ENCODE results near the gene MRGPRD. TPM values are rescaled to one million over a fixed set of nuclear protein-coding genes. Genes with fewer than 3 reads are reported as not detected.

The MRGPRD gene
- total RNA-seq, 4 donors from 2014 or later = not detected

- Histone ChIP-seq H3K4me3 (replicated peaks in 1 of 3) (no peak overlapping the region), H3K9me3 (no peaks in the 10 kb centered on the region), H3K27ac (no peak overlapping the region), H3K4me1 (no peaks in the 10 kb centered on the region), H3K36me3 (no peaks in the 10 kb centered on the region), H3K27me3 (no peaks in the 10 kb centered on the region)
- no peak for TF ChIP-seq POLR2A (IDR thresholded peaks at IDR 0.05)
- no peak for TF ChIP-seq CTCF (IDR thresholded peaks at IDR 0.05)
- intact Hi-C loops (cut with DNase I) = no loop called here
- whole genome bisulfite sequencing, 2 donors = 83 to 90% methylated on average over 28 to 33 of the region's 33 CpGs
- no peak for DNase-seq
Observed at GRCh38 chr11:68979931-68980775, 633 bp downstream of the MRGPRD start.

GRCh38 chr11:68978931-68979594 lies 1.7 kb downstream of the MRGPRD start:
- no peaks in the 10 kb centered on the region for H3K9me3 ChIP-seq
- DNase-seq = no peak
- no peaks in the 10 kb centered on the region for H3K36me3 ChIP-seq
- no peak for TF ChIP-seq POLR2A (IDR thresholded peaks at IDR 0.05)
- intact Hi-C loops (cut with DNase I) = no loop called here
- no peaks in the 10 kb centered on the region for H3K27me3 ChIP-seq
- no peak overlapping the region for H3K27ac ChIP-seq
- no peaks in the 10 kb centered on the region for H3K4me1 ChIP-seq
- 72 to 76% methylated on average over 10 to 14 of the region's 15 CpGs for WGBS, 2 donors
- H3K4me3 ChIP-seq (replicated peaks in 1 of 3) = no peak overlapping the region

- H3K4me1 ChIP-seq = no peaks in the 10 kb centered on the region
- H3K9me3 ChIP-seq = no peaks in the 10 kb centered on the region
- H3K4me3 ChIP-seq (replicated peaks in 1 of 3) = no peak overlapping the region
- H3K27me3 ChIP-seq = no peaks in the 10 kb centered on the region
- no peak for DNase-seq
- no peak for TF ChIP-seq CTCF (IDR thresholded peaks at IDR 0.05)
- no peak for TF ChIP-seq POLR2A (IDR thresholded peaks at IDR 0.05)
- no peak overlapping the region for H3K27ac ChIP-seq
- WGBS, 2 donors = 67 to 81% methylated on average over 5 of the region's 5 CpGs
- intact Hi-C loops (cut with DNase I) = no loop called here
- H3K36me3 ChIP-seq = no peaks in the 10 kb centered on the region
Observed at GRCh38 chr11:68978626-68978930, 2.2 kb downstream of the MRGPRD start.

- no peak for DNase-seq
- Histone ChIP-seq H3K9me3 (no peaks in the 10 kb centered on the region), H3K27ac (no peak overlapping the region), H3K27me3 (no peaks in the 10 kb centered on the region), H3K4me3 (replicated peaks in 1 of 3) (no peak overlapping the region), H3K36me3 (no peaks in the 10 kb centered on the region), H3K4me1 (no peaks in the 10 kb centered on the region)
- intact Hi-C loops (cut with DNase I) = no loop called here
- no peak for TF ChIP-seq CTCF (IDR thresholded peaks at IDR 0.05)
- TF ChIP-seq POLR2A (IDR thresholded peaks at IDR 0.05) = no peak
- 77 to 78% methylated on average over 14 of the region's 14 CpGs for WGBS, 2 donors
Observed at GRCh38 chr11:68977781-68978625, 2.8 kb downstream of the MRGPRD start.

- no peaks in the 10 kb centered on the region for H3K36me3 ChIP-seq
- H3K4me1 ChIP-seq = no peaks in the 10 kb centered on the region
- no peak for DNase-seq
Observed at GRCh38 chr11:68976563-68976962, 4.2 kb downstream of the MRGPRD start.

More at GRCh38 chr11:68976563-68976962, 4.2 kb downstream of the MRGPRD start:
- 64 to 69% methylated on average over 4 of the region's 4 CpGs for WGBS, 2 donors
- intact Hi-C loops (cut with DNase I) = no loop called here
- Histone ChIP-seq H3K9me3 (no peaks in the 10 kb centered on the region), H3K4me3 (replicated peaks in 1 of 3) (no peak overlapping the region), H3K27ac (no peak overlapping the region), H3K27me3 (no peaks in the 10 kb centered on the region)
- TF ChIP-seq CTCF (IDR thresholded peaks at IDR 0.05) (no peak), POLR2A (IDR thresholded peaks at IDR 0.05) (no peak)

All from thyroid gland (tissue), 4 donors.